ENCODE measurements around the gene NOS1AP.
"Not testable (repeated sequence)": the region's sequence is repeated elsewhere in the genome, so short reads cannot be mapped to it uniquely, and the experiment has no call there.

The NOS1AP gene

DNA sequence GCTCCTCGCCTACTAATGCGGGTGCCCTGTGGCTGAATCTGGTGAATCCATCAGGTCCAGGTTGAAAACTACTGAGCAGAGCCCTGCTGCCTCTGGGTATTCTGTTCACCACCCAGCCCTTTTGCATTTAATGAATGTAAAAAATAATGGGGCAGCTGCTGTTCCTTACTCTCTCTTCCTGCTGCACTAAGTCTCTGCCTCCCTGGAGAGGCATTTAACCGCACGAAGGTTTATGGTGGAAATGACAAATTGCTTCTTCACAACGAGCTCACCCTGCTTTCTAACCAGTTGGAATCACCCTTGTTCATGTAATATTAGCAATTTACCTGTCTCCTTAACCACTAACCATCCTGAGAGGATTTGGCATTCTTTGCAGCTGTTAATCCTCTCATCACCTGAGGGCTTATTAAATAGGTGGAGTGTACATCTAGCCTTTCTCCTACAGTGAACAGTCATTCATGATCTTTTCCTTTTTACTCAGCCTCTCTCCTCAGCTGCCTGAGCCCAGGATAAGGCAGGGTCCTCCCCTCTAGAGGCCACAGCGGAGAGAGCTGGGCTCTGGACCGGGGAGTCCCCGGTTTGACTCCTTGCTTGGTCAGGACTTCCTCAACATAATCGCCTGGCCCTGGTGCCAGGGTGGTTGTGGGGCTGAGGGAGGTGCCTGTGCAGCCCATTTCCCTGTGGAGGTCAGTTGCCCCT lies 97.6 kb downstream of the NOS1AP start:
- no peaks in the 10 kb centered on the region for H3K27me3 Mint-ChIP-seq (ENCODE audit: low read depth)
- H3K27ac Mint-ChIP-seq: no peak overlapping the region
- no peaks in the 10 kb centered on the region for H3K9me3 Mint-ChIP-seq
- H3K36me3 Mint-ChIP-seq (ENCODE audit: low read depth): no peaks in the 10 kb centered on the region
- no peak overlapping the region for H3K4me3 Mint-ChIP-seq
- H3K4me1 Mint-ChIP-seq (ENCODE audit: low read depth): no peaks in the 10 kb centered on the region

DNA sequence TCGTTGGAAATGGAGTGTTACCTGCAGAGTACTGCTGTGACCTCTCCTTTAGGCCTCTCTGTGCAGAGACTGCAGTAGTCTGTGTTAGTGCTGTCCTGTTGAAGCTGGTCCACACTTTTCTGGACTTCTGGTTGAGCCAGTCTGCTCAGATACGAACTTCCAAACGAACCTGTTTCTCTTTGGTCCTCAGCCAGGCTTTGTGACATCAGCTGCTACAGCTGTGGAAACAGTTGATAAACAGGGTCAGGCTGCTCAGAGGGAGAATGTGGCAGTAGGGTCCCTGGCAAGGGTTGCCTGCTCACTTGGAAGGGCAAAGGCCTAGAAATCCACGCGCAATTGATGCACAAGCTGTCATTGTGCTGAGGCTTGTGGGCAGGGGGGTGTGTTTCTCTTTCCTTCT lies 98.8 kb downstream of the NOS1AP start:
- no peak overlapping the region for H3K27ac Mint-ChIP-seq
- no peaks in the 10 kb centered on the region for H3K9me3 Mint-ChIP-seq
- H3K36me3 Mint-ChIP-seq (ENCODE audit: low read depth): no peaks in the 10 kb centered on the region
- H3K27me3 Mint-ChIP-seq (ENCODE audit: low read depth): no peaks in the 10 kb centered on the region
- H3K4me3 Mint-ChIP-seq: no peak overlapping the region
- no peaks in the 10 kb centered on the region for H3K4me1 Mint-ChIP-seq (ENCODE audit: low read depth)

DNA sequence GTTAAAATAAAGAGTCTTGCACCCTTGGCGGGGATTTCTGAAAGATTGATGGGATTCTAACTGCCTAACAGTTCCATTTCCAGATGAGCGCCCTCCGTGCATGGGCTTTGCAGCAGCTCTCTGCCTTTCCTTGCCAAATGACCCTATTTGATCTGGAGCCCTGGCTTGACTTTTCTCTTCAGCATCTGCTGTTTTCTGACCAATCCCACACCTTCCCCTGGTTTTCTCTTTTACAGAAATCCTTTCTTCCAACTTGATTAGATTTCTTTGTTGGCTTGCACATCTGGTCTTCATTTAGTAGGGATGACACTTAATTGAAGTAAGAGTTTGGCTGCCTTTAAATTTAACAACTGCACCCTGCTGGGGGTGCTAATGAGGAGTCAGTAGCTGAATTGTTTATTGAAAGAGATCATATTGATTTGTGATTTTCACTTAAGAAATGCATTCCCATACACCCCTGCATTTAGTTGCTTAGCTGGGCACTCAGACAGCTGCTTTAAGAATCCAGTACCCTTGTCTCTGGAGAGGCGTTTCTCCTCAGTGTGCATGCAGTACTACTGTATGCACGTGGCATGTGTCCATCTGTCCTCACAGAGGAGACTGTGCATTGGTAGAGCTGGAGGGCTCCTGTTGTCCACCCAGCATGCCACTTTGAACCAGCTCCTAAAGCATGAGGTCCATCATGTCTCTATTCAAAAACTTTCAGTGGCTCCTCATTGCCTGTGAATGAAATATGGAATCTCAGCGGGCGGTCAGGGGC lies 99.7 kb downstream of the NOS1AP start:
- Mint-ChIP-seq H3K4me1 (ENCODE audit: low read depth) (no peaks in the 10 kb centered on the region), H3K27ac (no peak overlapping the region), H3K36me3 (ENCODE audit: low read depth) (no peaks in the 10 kb centered on the region), H3K4me3 (no peak overlapping the region), H3K27me3 (ENCODE audit: low read depth) (no peaks in the 10 kb centered on the region), H3K9me3 (no peaks in the 10 kb centered on the region)

GRCh38 chr1:162171111-162171510 lies 101.6 kb downstream of the NOS1AP start:
- Mint-ChIP-seq H3K4me3 (no peak overlapping the region), H3K4me1 (ENCODE audit: low read depth) (no peaks in the 10 kb centered on the region), H3K36me3 (ENCODE audit: low read depth) (no peaks in the 10 kb centered on the region), H3K27me3 (ENCODE audit: low read depth) (no peaks in the 10 kb centered on the region), H3K27ac (no peak overlapping the region), H3K9me3 (no peaks in the 10 kb centered on the region)

DNA sequence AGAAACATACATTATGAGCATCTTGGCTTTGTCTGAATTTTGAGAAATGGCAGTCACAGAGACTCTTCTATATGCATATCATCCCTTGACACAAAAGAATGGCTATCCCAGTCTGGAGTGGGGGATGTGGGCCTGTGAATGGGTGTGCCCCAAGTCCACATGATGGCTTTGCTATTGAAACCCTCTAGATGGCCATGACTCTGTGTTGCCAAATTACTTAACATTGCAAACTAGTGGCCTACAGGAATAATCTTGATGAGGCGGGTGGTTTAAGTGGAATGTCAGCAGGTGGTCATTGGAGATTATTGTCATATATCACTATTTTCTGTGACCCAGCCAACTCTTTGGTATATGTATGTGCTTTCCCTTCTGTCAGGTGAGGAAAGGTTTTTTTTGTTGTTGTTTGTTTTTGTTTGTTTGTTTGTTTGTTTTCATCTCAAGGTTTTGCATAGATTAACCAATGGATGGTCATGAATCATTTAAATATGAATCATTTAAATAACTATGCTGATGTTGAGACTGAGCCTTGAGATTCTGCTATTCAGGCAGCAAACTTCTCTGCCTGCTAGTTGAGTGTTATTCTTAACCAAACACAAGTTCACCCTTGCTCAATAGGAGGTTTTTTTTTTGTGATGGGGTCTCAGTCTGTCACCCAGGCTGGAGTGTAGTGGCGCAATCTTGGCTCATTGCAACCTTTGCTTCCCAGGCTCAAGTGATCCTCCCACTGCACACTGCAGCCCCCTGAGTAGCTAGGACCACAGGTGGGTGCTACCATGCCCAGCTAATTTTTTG lies 103.0 kb downstream of the NOS1AP start:
- no peak overlapping the region for H3K27ac Mint-ChIP-seq
- H3K4me3 Mint-ChIP-seq: no peak overlapping the region
- no peaks in the 10 kb centered on the region for H3K27me3 Mint-ChIP-seq (ENCODE audit: low read depth)
- no peaks in the 10 kb centered on the region for H3K4me1 Mint-ChIP-seq (ENCODE audit: low read depth)
- H3K9me3 Mint-ChIP-seq: no peaks in the 10 kb centered on the region
- no peaks in the 10 kb centered on the region for H3K36me3 Mint-ChIP-seq (ENCODE audit: low read depth)

GRCh38 chr1:162173607-162174006 lies 104.1 kb downstream of the NOS1AP start:
- H3K27ac Mint-ChIP-seq; H3K4me3 Mint-ChIP-seq; H3K9me3 Mint-ChIP-seq; H3K36me3 Mint-ChIP-seq (ENCODE audit: low read depth); H3K4me1 Mint-ChIP-seq (ENCODE audit: low read depth); H3K27me3 Mint-ChIP-seq (ENCODE audit: low read depth): not testable (repeated sequence)

DNA sequence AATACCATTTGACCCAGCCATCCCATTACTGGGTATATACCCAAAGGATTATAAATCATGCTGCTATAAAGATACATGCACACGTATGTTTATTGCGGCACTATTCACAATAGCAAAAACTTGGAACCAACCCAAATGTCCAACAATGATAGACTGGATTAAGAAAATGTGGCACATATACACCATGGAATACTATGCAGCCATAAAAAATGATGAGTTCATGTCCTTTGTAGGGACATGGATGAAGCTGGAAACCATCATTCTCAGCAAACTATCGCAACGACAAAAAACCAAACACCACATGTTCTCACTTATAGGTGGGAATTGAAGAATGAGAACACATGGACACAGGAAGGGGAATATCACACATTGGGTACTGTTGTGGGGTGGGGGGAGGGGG lies 104.5 kb downstream of the NOS1AP start:
- not testable (repeated sequence) for H3K36me3 Mint-ChIP-seq (ENCODE audit: low read depth); H3K4me3 Mint-ChIP-seq; H3K9me3 Mint-ChIP-seq; H3K27ac Mint-ChIP-seq; H3K4me1 Mint-ChIP-seq (ENCODE audit: low read depth); H3K27me3 Mint-ChIP-seq (ENCODE audit: low read depth)

DNA sequence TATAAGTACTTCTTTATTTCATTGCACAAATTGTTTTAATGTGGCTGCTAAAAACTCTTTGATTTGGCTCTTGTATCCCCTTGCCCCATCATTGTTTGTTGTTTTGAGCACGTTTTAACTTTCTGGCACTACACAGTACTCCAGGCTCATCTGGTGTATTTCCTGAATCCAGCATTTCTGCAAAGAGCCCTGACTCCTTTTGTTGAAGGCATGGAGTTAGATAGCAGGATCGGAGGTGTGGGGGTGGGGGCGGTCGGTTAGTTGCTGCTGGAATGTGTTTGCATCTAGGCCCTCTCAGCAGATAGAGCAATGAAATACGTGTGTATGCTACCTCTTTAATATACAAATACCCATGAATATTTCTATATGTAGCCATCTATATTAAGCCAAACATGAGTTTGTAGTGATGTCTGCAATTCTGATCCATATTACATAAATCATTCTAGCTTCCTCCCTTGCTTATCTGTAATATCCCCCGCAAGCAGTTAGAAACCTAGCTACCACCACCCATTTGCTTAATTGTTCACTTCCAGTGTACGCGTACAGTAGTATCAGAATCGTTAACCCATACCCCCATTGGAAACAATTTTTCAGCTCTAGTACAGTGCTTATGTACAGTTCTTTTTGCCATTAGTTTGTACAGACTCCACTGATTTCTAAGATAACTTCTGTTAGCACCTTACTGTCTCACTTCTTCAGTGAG lies 106.0 kb downstream of the NOS1AP start:
- Mint-ChIP-seq H3K36me3 (ENCODE audit: low read depth) (no peaks in the 10 kb centered on the region), H3K27me3 (ENCODE audit: low read depth) (no peaks in the 10 kb centered on the region), H3K4me3 (no peak overlapping the region), H3K9me3 (no peaks in the 10 kb centered on the region), H3K4me1 (ENCODE audit: low read depth) (no peaks in the 10 kb centered on the region), H3K27ac (no peak overlapping the region)

DNA sequence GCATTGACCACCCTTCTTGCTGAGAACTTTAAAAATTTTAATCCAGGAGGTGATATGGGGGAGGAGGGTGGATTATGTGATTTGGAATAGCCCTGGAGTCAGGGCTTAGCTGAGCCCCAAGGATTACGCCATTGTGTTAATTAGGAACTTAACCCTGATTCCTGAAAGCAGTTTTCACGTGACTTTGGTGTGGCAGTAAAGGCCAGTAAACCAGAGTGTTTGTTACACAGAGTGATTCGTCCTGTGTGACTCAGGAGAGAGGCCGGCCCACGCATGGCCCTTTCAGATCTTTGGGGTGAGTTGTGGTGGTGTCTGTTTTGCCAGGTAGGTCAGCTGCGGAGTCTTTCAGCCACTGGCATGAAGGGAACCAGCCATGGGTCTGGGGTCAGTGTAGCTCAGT lies 107.6 kb downstream of the NOS1AP start:
- no peaks in the 10 kb centered on the region for H3K27me3 Mint-ChIP-seq (ENCODE audit: low read depth)
- H3K27ac Mint-ChIP-seq: no peak overlapping the region
- H3K4me3 Mint-ChIP-seq: no peak overlapping the region
- H3K9me3 Mint-ChIP-seq: no peaks in the 10 kb centered on the region
- no peaks in the 10 kb centered on the region for H3K36me3 Mint-ChIP-seq (ENCODE audit: low read depth)
- H3K4me1 Mint-ChIP-seq (ENCODE audit: low read depth): no peaks in the 10 kb centered on the region

DNA sequence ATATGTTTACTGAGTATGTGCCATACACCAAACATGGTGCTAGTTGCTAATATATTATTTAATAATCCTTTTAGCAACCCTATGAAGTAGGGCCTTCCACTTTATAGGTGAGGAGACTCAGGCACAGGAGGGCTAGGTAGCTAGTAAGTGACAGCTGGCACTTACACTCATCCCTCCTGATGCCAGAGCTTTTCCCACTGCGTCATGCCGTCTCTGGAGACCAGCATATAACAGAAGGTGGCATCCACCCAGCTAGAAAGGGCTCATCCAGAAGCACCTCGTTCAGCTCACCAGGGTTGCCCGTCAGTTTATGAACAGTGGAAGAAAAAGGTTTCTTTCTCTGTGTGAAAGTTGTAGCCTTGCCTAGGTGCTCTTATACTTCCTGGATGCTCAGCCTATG lies 108.9 kb downstream of the NOS1AP start:
- no peaks in the 10 kb centered on the region for H3K27me3 Mint-ChIP-seq (ENCODE audit: low read depth)
- no peak overlapping the region for H3K27ac Mint-ChIP-seq
- H3K4me3 Mint-ChIP-seq: no peak overlapping the region
- H3K36me3 Mint-ChIP-seq (ENCODE audit: low read depth): no peaks in the 10 kb centered on the region
- H3K4me1 Mint-ChIP-seq (ENCODE audit: low read depth): no peaks in the 10 kb centered on the region
- H3K9me3 Mint-ChIP-seq: no peaks in the 10 kb centered on the region

DNA sequence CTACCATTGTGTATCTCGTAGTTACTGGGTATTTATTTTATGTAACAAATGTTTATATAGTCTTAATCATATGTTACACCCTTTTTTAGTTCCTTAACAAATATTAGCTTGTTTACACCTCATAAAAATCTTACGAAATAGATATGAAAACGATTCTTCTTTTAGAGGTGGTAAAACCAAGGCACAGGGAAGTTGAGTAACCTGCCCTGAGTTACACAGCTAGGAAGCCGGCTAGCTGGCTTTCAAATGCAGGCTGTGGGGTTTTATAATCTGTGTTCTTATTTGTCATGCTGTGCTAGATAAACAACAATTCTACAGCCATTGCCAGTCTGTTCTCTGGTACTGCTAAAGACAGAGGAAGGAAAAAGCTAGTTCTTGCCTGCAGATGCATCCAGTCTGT lies 109.6 kb downstream of the NOS1AP start:
- Mint-ChIP-seq H3K9me3 (no peaks in the 10 kb centered on the region), H3K27me3 (ENCODE audit: low read depth) (no peaks in the 10 kb centered on the region), H3K4me3 (no peak overlapping the region), H3K4me1 (ENCODE audit: low read depth) (no peaks in the 10 kb centered on the region), H3K27ac (no peak overlapping the region), H3K36me3 (ENCODE audit: low read depth) (no peaks in the 10 kb centered on the region)

- H3K36me3 Mint-ChIP-seq (ENCODE audit: low read depth): no peaks in the 10 kb centered on the region
- no peaks in the 10 kb centered on the region for H3K27me3 Mint-ChIP-seq (ENCODE audit: low read depth)
- no peaks in the 10 kb centered on the region for H3K9me3 Mint-ChIP-seq
- no peak overlapping the region for H3K4me3 Mint-ChIP-seq
- H3K4me1 Mint-ChIP-seq (ENCODE audit: low read depth): no peaks in the 10 kb centered on the region
- no peak overlapping the region for H3K27ac Mint-ChIP-seq
Observed at GRCh38 chr1:162180813-162181212, 111.3 kb downstream of the NOS1AP start.

DNA sequence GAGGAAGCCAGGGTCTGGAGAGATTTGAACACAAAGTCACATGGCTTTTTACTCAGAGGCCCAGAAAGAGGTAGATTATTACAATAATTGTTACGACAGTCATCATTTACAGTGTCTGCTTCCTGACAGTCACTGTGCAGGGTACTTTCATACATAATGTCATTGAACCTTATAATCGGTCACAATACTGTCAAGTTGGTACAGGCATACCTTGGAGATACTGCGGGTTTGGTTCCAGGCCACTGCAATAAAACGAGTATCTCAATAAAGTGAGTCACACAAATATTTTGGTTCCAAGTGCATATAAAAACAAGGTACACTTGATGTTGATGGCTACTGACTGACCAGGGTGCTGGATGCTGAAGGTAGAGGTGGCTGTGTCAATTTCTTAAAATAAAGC lies 112.6 kb downstream of the NOS1AP start:
- H3K4me1 Mint-ChIP-seq (ENCODE audit: low read depth): no peaks in the 10 kb centered on the region
- H3K9me3 Mint-ChIP-seq: no peaks in the 10 kb centered on the region
- no peak overlapping the region for H3K27ac Mint-ChIP-seq
- no peak overlapping the region for H3K4me3 Mint-ChIP-seq
- no peaks in the 10 kb centered on the region for H3K36me3 Mint-ChIP-seq (ENCODE audit: low read depth)
- no peaks in the 10 kb centered on the region for H3K27me3 Mint-ChIP-seq (ENCODE audit: low read depth)

- H3K36me3 Mint-ChIP-seq (ENCODE audit: low read depth): no peaks in the 10 kb centered on the region
- no peaks in the 10 kb centered on the region for H3K27me3 Mint-ChIP-seq (ENCODE audit: low read depth)
- H3K27ac Mint-ChIP-seq: no peak overlapping the region
- H3K4me3 Mint-ChIP-seq: no peak overlapping the region
- no peaks in the 10 kb centered on the region for H3K9me3 Mint-ChIP-seq
- H3K4me1 Mint-ChIP-seq (ENCODE audit: low read depth): no peaks in the 10 kb centered on the region
Observed at GRCh38 chr1:162185314-162186025, 116.0 kb downstream of the NOS1AP start.
